Muscle layer of duodenum (tissue), 2 donors: Measurements from ENCODE around the gene DGKD.

ENCODE experiments used
- H3K27ac ChIP-seq: one replicate; pipeline ENCODE4 v1.7.0; 2013; ENCODE audit warnings: mild to moderate bottlenecking, low read length
- H3K27me3 ChIP-seq: one replicate; pipeline ENCODE4 v1.7.0; 2013; ENCODE audit warnings: low read depth, mild to moderate bottlenecking, control low read depth, low read length
- H3K36me3 ChIP-seq, 2 donors: one replicate each; pipeline ENCODE4 v1.7.0; 2013; ENCODE audit warnings: low read length in 2 of 2, control low read depth in 1 of 2, mild to moderate bottlenecking in 1 of 2; ENCODE audit not compliant: insufficient read depth in 2 of 2, control insufficient read depth in 1 of 2
- H3K4me1 ChIP-seq, 2 donors: one replicate each; pipeline ENCODE4 v1.7.0; 2013; ENCODE audit warnings: low read length in 2 of 2, mild to moderate bottlenecking in 2 of 2, control low read depth in 1 of 2, moderate library complexity in 1 of 2; ENCODE audit not compliant: insufficient read depth in 2 of 2, control insufficient read depth in 1 of 2
- H3K4me3 ChIP-seq, 2 donors: one replicate each; pipeline ENCODE4 v1.7.0; 2013; ENCODE audit warnings: low read length in 2 of 2, low read depth in 1 of 2, mild to moderate bottlenecking in 1 of 2
- H3K9me3 ChIP-seq, 2 donors: one replicate each; pipeline ENCODE4 v1.7.0; 2013; ENCODE audit warnings: low read length in 2 of 2, control low read depth in 1 of 2, mild to moderate bottlenecking in 1 of 2; ENCODE audit not compliant: control insufficient read depth in 1 of 2
- donor health status: healthy.

The DGKD gene

GRCh38 chr2:233353769-233354499 lies at the start of gene DGKD:
DGKD (plus strand) TSS chr2:233354494; CDS start chr2:233354519, 25 bp downstream.
- H3K27ac ChIP-seq: peak within 1 kb of the TSS; percentile 53
- H3K4me3 ChIP-seq: peak within 1 kb of the TSS; percentile 85 to 86
- H3K36me3 ChIP-seq: no peaks in the 10 kb centered on the region
- H3K27me3 ChIP-seq: no peaks in the 10 kb centered on the region
- H3K9me3 ChIP-seq: no peaks in the 10 kb centered on the region
- H3K4me1 ChIP-seq: peaks cover 5 to 34% of the 10 kb centered on the region in 2 donors

GRCh38 chr2:233307565-233307964 lies 46.7 kb upstream of the DGKD start, which contains the start of gene SAG:
SAG (plus strand) TSS chr2:233307816; CDS start chr2:233309190, 1,374 bp downstream.
- Histone ChIP-seq H3K4me1 (no peaks in the 10 kb centered on the region), H3K36me3 (no peaks in the 10 kb centered on the region), H3K27ac (no peak within 1 kb of the TSS), H3K9me3 (no peaks in the 10 kb centered on the region), H3K4me3 (no peak within 1 kb of the TSS), H3K27me3 (no peaks in the 10 kb centered on the region)

DNA sequence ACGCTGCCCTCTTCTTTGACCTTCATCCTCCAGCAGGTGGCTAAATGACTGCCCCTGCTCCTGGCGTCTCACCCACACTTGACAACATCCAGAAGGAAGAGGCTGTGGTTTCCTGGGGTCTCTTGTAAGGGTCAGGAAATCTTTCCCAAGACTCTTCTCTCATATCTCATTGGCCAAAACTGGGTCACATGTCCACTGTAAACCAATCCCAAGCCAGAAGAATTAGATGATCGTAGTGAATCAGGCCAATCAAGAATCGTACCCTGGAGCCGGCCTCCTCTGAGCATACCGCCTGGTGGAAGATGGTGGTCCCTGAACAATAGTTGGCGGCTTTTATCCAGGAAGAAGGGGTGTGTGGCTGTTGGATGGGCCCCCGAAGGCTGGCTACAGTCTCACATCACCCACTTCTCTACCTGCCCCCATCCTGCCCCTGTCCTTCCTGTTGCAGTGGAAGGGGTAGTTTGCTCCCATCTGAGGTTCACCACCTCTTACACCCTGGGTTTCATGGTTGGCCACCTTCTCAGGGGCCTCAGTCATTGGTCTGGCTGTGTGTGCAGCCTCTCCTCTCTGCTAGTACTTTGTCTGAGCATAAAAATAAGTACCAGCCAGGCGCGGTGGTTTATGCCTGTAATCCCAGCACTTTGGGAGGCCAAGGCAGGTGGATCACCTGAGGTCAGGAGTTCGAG lies 42.9 kb upstream of the DGKD start:
- Histone ChIP-seq H3K4me3 (no peak overlapping the region), H3K27ac (no peak overlapping the region), H3K36me3 (no peaks in the 10 kb centered on the region), H3K27me3 (no peaks in the 10 kb centered on the region), H3K4me1 (no peaks in the 10 kb centered on the region), H3K9me3 (no peaks in the 10 kb centered on the region)

GRCh38 chr2:233312874-233313273 lies 41.4 kb upstream of the DGKD start:
- no peak overlapping the region for H3K4me3 ChIP-seq
- H3K27ac ChIP-seq: no peak overlapping the region
- H3K4me1 ChIP-seq: no peaks in the 10 kb centered on the region
- H3K27me3 ChIP-seq: no peaks in the 10 kb centered on the region
- no peaks in the 10 kb centered on the region for H3K36me3 ChIP-seq
- no peaks in the 10 kb centered on the region for H3K9me3 ChIP-seq

DNA sequence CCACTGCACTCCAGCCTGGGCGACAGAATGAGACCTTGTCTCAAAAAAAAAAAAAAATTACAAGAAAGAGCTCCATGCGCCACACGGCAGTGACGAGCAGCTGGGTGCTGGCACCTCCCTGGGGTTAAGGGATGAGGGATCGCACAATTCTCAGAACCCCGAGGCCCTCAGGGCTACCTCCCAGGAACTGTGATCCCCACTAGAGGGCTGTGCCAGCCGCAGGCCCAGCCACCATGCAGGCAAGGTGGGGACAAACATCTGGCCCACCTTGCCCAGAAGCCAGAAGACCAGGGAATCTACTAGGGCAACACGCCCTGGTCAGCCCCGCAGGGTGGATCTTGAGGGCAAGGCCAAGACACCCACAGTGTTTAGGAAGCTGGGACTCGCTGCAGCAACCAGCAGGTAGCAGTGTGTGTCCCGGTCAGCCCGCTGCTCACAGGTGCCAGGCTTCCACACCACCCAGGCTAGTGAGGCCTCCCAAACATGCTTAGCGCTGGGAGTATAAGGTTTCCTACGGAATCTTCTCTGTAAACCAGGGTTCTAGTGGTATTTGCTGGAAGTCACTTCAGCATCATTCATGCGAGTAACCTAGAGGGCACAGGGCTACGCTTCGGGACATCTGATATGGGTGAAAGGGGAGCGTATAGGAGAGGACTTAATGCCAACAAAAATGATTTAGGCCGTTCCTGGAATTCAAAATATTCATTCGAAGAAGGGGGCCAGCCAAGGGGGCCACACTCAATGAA lies 39.9 kb upstream of the DGKD start:
- Histone ChIP-seq H3K9me3 (no peaks in the 10 kb centered on the region), H3K4me3 (no peak overlapping the region), H3K4me1 (no peaks in the 10 kb centered on the region), H3K27ac (no peak overlapping the region), H3K36me3 (no peaks in the 10 kb centered on the region), H3K27me3 (no peaks in the 10 kb centered on the region)

GRCh38 chr2:233317196-233317943 lies 36.9 kb upstream of the DGKD start:
- Histone ChIP-seq H3K36me3 (no peaks in the 10 kb centered on the region), H3K4me3 (no peak overlapping the region), H3K9me3 (no peaks in the 10 kb centered on the region), H3K27ac (no peak overlapping the region), H3K4me1 (no peaks in the 10 kb centered on the region), H3K27me3 (no peaks in the 10 kb centered on the region)

- Histone ChIP-seq H3K9me3 (no peaks in the 10 kb centered on the region), H3K27ac (no peak overlapping the region), H3K36me3 (no peaks in the 10 kb centered on the region), H3K27me3 (no peaks in the 10 kb centered on the region), H3K4me3 (no peak overlapping the region), H3K4me1 (no peaks in the 10 kb centered on the region)
Measured at GRCh38 chr2:233319256-233319655, 35.0 kb upstream of the DGKD start.

GRCh38 chr2:233320470-233320869 lies 33.8 kb upstream of the DGKD start:
- Histone ChIP-seq H3K27me3 (no peaks in the 10 kb centered on the region), H3K4me1 (no peaks in the 10 kb centered on the region), H3K27ac (no peak overlapping the region), H3K4me3 (no peak overlapping the region), H3K9me3 (no peaks in the 10 kb centered on the region), H3K36me3 (no peaks in the 10 kb centered on the region)

GRCh38 chr2:233321166-233321565 lies 33.1 kb upstream of the DGKD start:
- Histone ChIP-seq H3K27ac (no peak overlapping the region), H3K4me3 (no peak overlapping the region), H3K9me3 (no peaks in the 10 kb centered on the region), H3K36me3 (no peaks in the 10 kb centered on the region), H3K4me1 (no peaks in the 10 kb centered on the region), H3K27me3 (no peaks in the 10 kb centered on the region)

DNA sequence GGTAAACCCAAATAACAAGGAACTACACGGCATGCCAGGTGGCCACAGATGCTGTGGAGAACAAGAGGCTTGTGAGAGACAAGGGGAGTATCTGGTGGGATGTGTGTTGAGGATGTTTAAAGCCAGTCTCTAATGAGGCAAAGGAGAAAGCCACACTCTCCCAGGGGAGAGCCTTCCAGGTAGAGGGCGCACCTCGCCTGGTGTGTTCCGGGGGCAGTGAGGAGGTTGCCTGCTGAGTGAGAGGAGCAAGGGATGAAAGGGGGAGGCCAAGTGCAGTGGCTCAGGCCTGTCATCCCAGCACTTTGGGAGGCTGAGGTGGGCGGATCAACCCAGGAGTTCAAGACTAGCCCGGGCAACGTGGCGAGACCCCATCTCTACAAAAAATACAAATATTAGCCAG lies 30.4 kb upstream of the DGKD start:
- Histone ChIP-seq H3K27me3 (no peaks in the 10 kb centered on the region), H3K36me3 (no peaks in the 10 kb centered on the region), H3K4me3 (no peak overlapping the region), H3K27ac (no peak overlapping the region), H3K4me1 (no peaks in the 10 kb centered on the region), H3K9me3 (no peaks in the 10 kb centered on the region)

GRCh38 chr2:233325256-233325655 lies 29.0 kb upstream of the DGKD start:
- Histone ChIP-seq H3K36me3 (no peaks in the 10 kb centered on the region), H3K9me3 (no peaks in the 10 kb centered on the region), H3K27me3 (no peaks in the 10 kb centered on the region), H3K27ac (no peak overlapping the region), H3K4me3 (no peak overlapping the region), H3K4me1 (no peaks in the 10 kb centered on the region)
